Activated CD8-positive, alpha-beta T cell treated with anti-CD3 and anti-CD28 coated beads for 36 hours (primary cell): ENCODE measurements around the gene VPS11. TPM values are rescaled to one million over a fixed set of nuclear protein-coding genes. Genes with fewer than 3 reads are reported as not detected.
"Not testable (repeated sequence)": the region's sequence is repeated elsewhere in the genome, so short reads cannot be mapped to it uniquely, and the experiment has no call there.

Experiments
- ATAC-seq: fragments of 200-7000 bp; cut with Tn5 transposase; one replicate; pipeline ENCODE4 v1.10.0; 2021; ENCODE audit warnings: mild to moderate bottlenecking, moderate library complexity
- CTCF ChIA-PET: fragments of 350-600 bp; sonication (Branson Sonifier 250); formaldehyde crosslinking; loops from one replicate; lab custom pipeline; 2021; ENCODE audit warnings: antibody characterized with exemption; lab: Charles Lee
- POLR2A ChIA-PET: fragments of 350-600 bp; sonication (Branson Sonifier 250); formaldehyde crosslinking; loops from one replicate; lab custom pipeline; 2021; ENCODE audit warnings: antibody characterized with exemption; lab: Charles Lee
- DNase-seq: peaks from one replicate; pipeline ENCODE4 v3.0.0-alpha.2; 2020
- H3K27ac Mint-ChIP-seq: one replicate; pipeline ENCODE4 v1.8.0; 2021; ENCODE audit warnings: mild to moderate bottlenecking, mixed read lengths
- H3K27me3 Mint-ChIP-seq: one replicate; pipeline ENCODE4 v1.8.0; 2021; ENCODE audit warnings: mixed read lengths
- H3K36me3 Mint-ChIP-seq: one replicate; pipeline ENCODE4 v1.8.0; 2021; ENCODE audit warnings: low read depth, mixed read lengths
- H3K4me1 Mint-ChIP-seq: one replicate; pipeline ENCODE4 v1.8.0; 2021; ENCODE audit warnings: low read depth, mixed read lengths
- H3K4me3 Mint-ChIP-seq: one replicate; pipeline ENCODE4 v1.8.0; 2021; ENCODE audit warnings: mild to moderate bottlenecking, moderate library complexity, mixed read lengths
- H3K9me3 Mint-ChIP-seq: one replicate; pipeline ENCODE4 v1.8.0; 2021; ENCODE audit warnings: mixed read lengths
- CTCF ChIP-seq: fragments of 200-600 bp; IDR thresholded peaks from one replicate; pipeline ENCODE4 v1.8.0; 2022; ENCODE audit warnings: antibody characterized with exemption, mild to moderate bottlenecking
- intact Hi-C: fragments of 100-400 bp; cut with micrococcal nuclease; formaldehyde crosslinking; loops from one replicate; pipeline ENCODE4 v1.10.0; 2022
- total RNA-seq, 2 experiments: library from RNA; stranded (reverse); gene quantifications; one replicate each; pipeline ENCODE4 v1.2.3, GENCODE V29; 2021

The VPS11 gene
- total RNA-seq, 2 experiments from 2014 or later, result 17.1 to 17.2 TPM

GRCh38 chr11:119054418-119054817 is 13.2 kb upstream of the VPS11 start:
- POLR2A ChIA-PET, result interaction anchor here (0.7 to 3.7 kb wide), 8 partner anchors 10 to 67 kb away, joined by 3 to 26 read pairs (median 6); partner anchors contain the start of genes HINFP, RPS25, SLC37A4 and TRAPPC4
- Mint-ChIP-seq H3K27me3 (no peaks in the 10 kb centered on the region), H3K36me3 (peaks cover 56% of the 10 kb centered on the region), H3K4me1 (peaks cover 45% of the 10 kb centered on the region), H3K4me3 (no peak overlapping the region), H3K9me3 (no peaks in the 10 kb centered on the region), H3K27ac (no peak overlapping the region)
- DNase-seq (no peak), ATAC-seq (no peak)
- CTCF ChIA-PET, result interaction anchor here (1.0 to 4.3 kb wide), 3 partner anchors 11 to 32 kb away, joined by 3 to 18 read pairs (median 5); partner anchors contain the start of gene SLC37A4
- no peak for TF ChIP-seq CTCF
- intact Hi-C loops, result no loop called here

- peak; percentile 30 for DNase-seq
- TF ChIP-seq CTCF, result peak; percentile 33
- intact Hi-C loops, result no loop called here
- CTCF ChIA-PET, result interaction anchor here (0.8 to 4.3 kb wide), 11 partner anchors 8 to 265 kb away, joined by 3 to 18 read pairs (median 5); partner anchors contain the start of genes HMBS, SLC37A4 and VPS11
- H3K9me3 Mint-ChIP-seq, result no peaks in the 10 kb centered on the region
- peak overlapping the region; percentile 86 for H3K4me3 Mint-ChIP-seq
- no peaks in the 10 kb centered on the region for H3K27me3 Mint-ChIP-seq
- POLR2A ChIA-PET, result interaction anchor here (0.7 to 3.7 kb wide), 21 partner anchors 8 to 147 kb away, joined by 3 to 26 read pairs (median 8); partner anchors contain the start of genes C2CD2L, CENATAC, RPS25 and SLC37A4
- ATAC-seq, result no peak
- peak overlapping the region; percentile 87 for H3K27ac Mint-ChIP-seq
- H3K4me1 Mint-ChIP-seq, result peaks cover 43% of the 10 kb centered on the region
- peaks cover 47% of the 10 kb centered on the region for H3K36me3 Mint-ChIP-seq
Measured at GRCh38 chr11:119055901-119056300, 11.7 kb upstream of the VPS11 start.

GRCh38 chr11:119056421-119056999 is 11.1 kb upstream of the VPS11 start:
- ATAC-seq (peak; percentile 1), DNase-seq (peak; percentile 51)
- peaks cover 42% of the 10 kb centered on the region for H3K36me3 Mint-ChIP-seq
- peak overlapping the region; percentile 86 for H3K4me3 Mint-ChIP-seq
- ChIA-PET POLR2A (interaction anchor here (0.6 to 3.7 kb wide), 27 partner anchors 9 to 208 kb away, joined by 3 to 26 read pairs (median 6); partner anchors contain the start of genes C2CD2L, CENATAC, HINFP and RPS25), CTCF (interaction anchor here (0.6 to 4.3 kb wide), 7 partner anchors 9 to 116 kb away, joined by 3 to 18 read pairs (median 5); partner anchors contain the start of genes SLC37A4 and VPS11)
- no peak for TF ChIP-seq CTCF
- intact Hi-C loops, result no loop called here
- H3K4me1 Mint-ChIP-seq, result peaks cover 39% of the 10 kb centered on the region
- peak overlapping the region; percentile 95 for H3K27ac Mint-ChIP-seq
- no peaks in the 10 kb centered on the region for H3K27me3 Mint-ChIP-seq
- no peaks in the 10 kb centered on the region for H3K9me3 Mint-ChIP-seq

- no peak for TF ChIP-seq CTCF
- H3K4me1 Mint-ChIP-seq, result peaks cover 35% of the 10 kb centered on the region
- no peaks in the 10 kb centered on the region for H3K27me3 Mint-ChIP-seq
- no peaks in the 10 kb centered on the region for H3K9me3 Mint-ChIP-seq
- intact Hi-C loops, result no loop called here
- peak; percentile 97 for ATAC-seq
- peaks cover 38% of the 10 kb centered on the region for H3K36me3 Mint-ChIP-seq
- H3K4me3 Mint-ChIP-seq, result peak within 1 kb of the TSS; percentile 86
- peak; percentile 100 for DNase-seq
- ChIA-PET POLR2A (interaction anchor here (0.6 to 3.7 kb wide), 26 partner anchors 9 to 208 kb away, joined by 3 to 26 read pairs (median 7); partner anchors contain the start of genes C2CD2L, CENATAC, HINFP and RPS25), CTCF (interaction anchor here (0.6 to 4.3 kb wide), 7 partner anchors 8 to 117 kb away, joined by 3 to 18 read pairs (median 5); partner anchors contain the start of genes SLC37A4 and VPS11)
- peak within 1 kb of the TSS; percentile 95 for H3K27ac Mint-ChIP-seq
Measured at GRCh38 chr11:119057000-119057769, 10.4 kb upstream of the VPS11 start, which contains the start of gene HYOU1. Gene HYOU1, minus strand, starts transcription at chr11:119057205. Its CDS starts 1,045 bp downstream, at chr11:119056160.

GRCh38 chr11:119059128-119059527 is 8.5 kb upstream of the VPS11 start:
- ATAC-seq, intact Hi-C loops, H3K9me3 Mint-ChIP-seq, H3K27me3 Mint-ChIP-seq, CTCF ChIA-PET, H3K4me3 Mint-ChIP-seq, H3K27ac Mint-ChIP-seq, DNase-seq: not testable (repeated sequence)
- Mint-ChIP-seq H3K4me1 (peaks cover 26% of the 10 kb centered on the region), H3K36me3 (peaks cover 20% of the 10 kb centered on the region)
- POLR2A ChIA-PET, result interaction anchor here (1.5 kb wide), 1 partner anchor 23 kb away, joined by 4 read pairs; no protein-coding TSS in a partner anchor
